DOHH2 (cell line): Measurements from ENCODE around the gene TSPAN33.

Source experiments
- EZH2phosphoT487 ChIP-seq: fragments of 200-600 bp; sonication (generic); IDR thresholded peaks from 2 replicates; pipeline ENCODE4 v1.6.1; 2017; ENCODE audit warnings: borderline replicate concordance, mild to moderate bottlenecking, antibody characterized with exemption, low read length, moderate library complexity, mixed read lengths
- TF ChIP-seq, protein P1 (sequence below): fragments of 200-600 bp; sonication (generic); IDR thresholded peaks from one replicate; pipeline ENCODE4 v1.5.1; 2014; ENCODE audit warnings: antibody characterized with exemption, mild to moderate bottlenecking, low read depth, low read length; ENCODE audit not compliant: poor library complexity, severe bottlenecking

DNA sequence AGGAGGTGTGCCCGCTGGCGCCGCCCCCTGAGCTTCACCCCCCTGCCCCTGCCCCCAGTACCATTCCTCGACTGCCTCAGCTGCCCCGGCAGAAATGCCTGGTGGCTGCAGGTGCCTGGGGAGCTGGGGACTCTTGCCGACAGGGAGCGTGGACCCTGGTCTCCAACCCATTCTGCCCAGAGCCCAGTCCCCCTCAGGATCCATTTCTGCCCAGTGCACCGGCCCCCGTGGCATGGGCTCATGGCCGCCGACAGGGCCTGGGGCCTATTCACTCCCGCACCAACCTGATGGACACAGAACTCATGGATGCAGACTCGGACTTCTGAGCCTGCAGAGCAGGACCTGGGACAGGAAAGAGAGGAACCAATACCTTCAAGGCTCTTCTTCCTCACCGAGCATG lies 67.6 kb downstream of the TSPAN33 start:
- TF ChIP-seq, protein P1, sequence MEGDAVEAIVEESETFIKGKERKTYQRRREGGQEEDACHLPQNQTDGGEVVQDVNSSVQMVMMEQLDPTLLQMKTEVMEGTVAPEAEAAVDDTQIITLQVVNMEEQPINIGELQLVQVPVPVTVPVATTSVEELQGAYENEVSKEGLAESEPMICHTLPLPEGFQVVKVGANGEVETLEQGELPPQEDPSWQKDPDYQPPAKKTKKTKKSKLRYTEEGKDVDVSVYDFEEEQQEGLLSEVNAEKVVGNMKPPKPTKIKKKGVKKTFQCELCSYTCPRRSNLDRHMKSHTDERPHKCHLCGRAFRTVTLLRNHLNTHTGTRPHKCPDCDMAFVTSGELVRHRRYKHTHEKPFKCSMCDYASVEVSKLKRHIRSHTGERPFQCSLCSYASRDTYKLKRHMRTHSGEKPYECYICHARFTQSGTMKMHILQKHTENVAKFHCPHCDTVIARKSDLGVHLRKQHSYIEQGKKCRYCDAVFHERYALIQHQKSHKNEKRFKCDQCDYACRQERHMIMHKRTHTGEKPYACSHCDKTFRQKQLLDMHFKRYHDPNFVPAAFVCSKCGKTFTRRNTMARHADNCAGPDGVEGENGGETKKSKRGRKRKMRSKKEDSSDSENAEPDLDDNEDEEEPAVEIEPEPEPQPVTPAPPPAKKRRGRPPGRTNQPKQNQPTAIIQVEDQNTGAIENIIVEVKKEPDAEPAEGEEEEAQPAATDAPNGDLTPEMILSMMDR = no peak
- no peak for TF ChIP-seq EZH2phosphoT487
